K562 (cell line): ENCODE measurements around the gene CNOT2. TPM values are rescaled to one million over a fixed set of nuclear protein-coding genes. Genes with fewer than 3 reads are reported as not detected.

ENCODE experiments used
- ATF7 ChIP-seq: fragments of 450-650 bp; IDR thresholded peaks from 2 replicates; pipeline ENCODE4 v1.7.1; 2014; ENCODE audit warnings: mild to moderate bottlenecking, moderate library complexity
- EZH2 ChIP-seq: IDR thresholded peaks from 2 replicates; pipeline ENCODE4 v1.6.1; 2012; ENCODE audit warnings: low read depth, mild to moderate bottlenecking, inconsistent platforms, low read length, borderline replicate concordance
- GTF2A2 ChIP-seq: IDR thresholded peaks from 2 replicates; pipeline ENCODE4 v1.6.1; 2016; ENCODE audit warnings: mild to moderate bottlenecking, missing genetic modification characterization, missing compliant biosample characterization
- KLF16 ChIP-seq: IDR thresholded peaks from 2 replicates; pipeline ENCODE4 v1.6.1; 2016; ENCODE audit warnings: antibody characterized with exemption
- MAZ ChIP-seq, 2 experiments: fragments of 450-650 bp in 1 of 2; sonication (generic) in 1 of 2; formaldehyde crosslinking; IDR thresholded peaks in 1 of 2; conservative IDR thresholded peaks in 1 of 2; 2 replicates each; pipeline versions ENCODE4 v1.4.0 to v1.5.0; 2020; ENCODE audit warnings: mild to moderate bottlenecking in 1 of 2, missing genetic modification reagents in 1 of 2
- PML ChIP-seq: IDR thresholded peaks from 2 replicates; pipeline ENCODE4 v1.6.1; 2012; ENCODE audit warnings: low read length, inconsistent platforms
- RFX7 ChIP-seq: fragments of 250-450 bp; sonication (Bioruptor Pico); IDR thresholded peaks from 2 replicates; pipeline ENCODE4 v1.5.1; 2021; ENCODE audit warnings: mild to moderate bottlenecking
- SP1 ChIP-seq: sonication (generic); formaldehyde crosslinking; IDR thresholded peaks from 2 replicates; pipeline ENCODE4 v1.8.1; 2022; ENCODE audit warnings: mild to moderate bottlenecking, missing genetic modification reagents
- U2AF1 ChIP-seq: fragments of 200-400 bp; formaldehyde crosslinking; optimal IDR thresholded peaks from 2 replicates; pipeline ENCODE3; 2017; ENCODE audit warnings: mild to moderate bottlenecking, low read depth, low read length, moderate library complexity
- ZNF174 ChIP-seq: fragments of 250-450 bp; sonication (Bioruptor Pico); IDR thresholded peaks from 2 replicates; pipeline ENCODE4 v1.4.0; 2020; ENCODE audit warnings: mild to moderate bottlenecking
- ZNF347 ChIP-seq: fragments of 450-650 bp; formaldehyde crosslinking; IDR thresholded peaks from 2 replicates; pipeline ENCODE4 v1.4.0; 2020; ENCODE audit warnings: low read depth, mild to moderate bottlenecking, moderate library complexity
- polyA plus RNA-seq, 8 experiments: library from polyadenylated mRNA; depleted of rRNA in 4 of 8; stranded (reverse) in 5 of 8; unstranded in 3 of 8; fragments of >200 nt; fragmentation: Nextera tagmentation in 2 of 8; fragmentation: Illumina TruSeq in 1 of 8; extraction: Ambion mirVana in 2 of 8; extraction: Trizol in 1 of 8; gene quantifications; 2 replicates each; pipeline versions ENCODE4 v1.2.1 to v1.2.3, GENCODE V29; 2011 to 2014; ENCODE audit warnings: inconsistent platforms in 1 of 8, missing spikeins in 1 of 8
- total RNA-seq, 7 experiments: library from RNA; depleted of rRNA in 6 of 7; stranded (reverse); fragments of >200 nt in 6 of 7; fragmentation: Illumina TruSeq in 2 of 7; extraction: Trizol in 2 of 7; gene quantifications; 2 replicates each; pipeline versions ENCODE4 v1.2.1 to v1.2.3, GENCODE V29; 2011 to 2021; ENCODE audit warnings: low replicate concordance in 1 of 7
- TF ChIP-seq, protein P1 (sequence below): sonication (generic); formaldehyde crosslinking; IDR thresholded peaks from 2 replicates; pipeline ENCODE4 v1.8.1; 2023; ENCODE audit warnings: mild to moderate bottlenecking, missing genetic modification reagents
- TF ChIP-seq, protein P2 (sequence below): fragments of 200-800 bp; sonication (Bioruptor generic); IDR thresholded peaks from 2 replicates; pipeline ENCODE4 v1.6.1; 2017; ENCODE audit warnings: missing genetic modification characterization, missing compliant biosample characterization
- TF ChIP-seq, protein P3 (sequence below): fragments of 450-650 bp; formaldehyde crosslinking; IDR thresholded peaks from 2 replicates; pipeline ENCODE4 v1.4.0; 2020; ENCODE audit warnings: mild to moderate bottlenecking, moderate library complexity
- TF ChIP-seq, protein P4 (sequence below): fragments of 450-650 bp; IDR thresholded peaks from 2 replicates; pipeline ENCODE4 v1.6.1; 2016; ENCODE audit warnings: mild to moderate bottlenecking
- TF ChIP-seq, protein P5 (sequence below): fragments of 250-450 bp; sonication (Bioruptor Pico); IDR thresholded peaks from 2 replicates; pipeline ENCODE4 v1.4.0; 2020

The CNOT2 gene
- total and polyA plus RNA-seq, 9 of the 15 experiments (the other 6 are each of a cell fraction or from before 2014, with no cell fraction given) = 43.6 to 119 (median 84.4) TPM

DNA sequence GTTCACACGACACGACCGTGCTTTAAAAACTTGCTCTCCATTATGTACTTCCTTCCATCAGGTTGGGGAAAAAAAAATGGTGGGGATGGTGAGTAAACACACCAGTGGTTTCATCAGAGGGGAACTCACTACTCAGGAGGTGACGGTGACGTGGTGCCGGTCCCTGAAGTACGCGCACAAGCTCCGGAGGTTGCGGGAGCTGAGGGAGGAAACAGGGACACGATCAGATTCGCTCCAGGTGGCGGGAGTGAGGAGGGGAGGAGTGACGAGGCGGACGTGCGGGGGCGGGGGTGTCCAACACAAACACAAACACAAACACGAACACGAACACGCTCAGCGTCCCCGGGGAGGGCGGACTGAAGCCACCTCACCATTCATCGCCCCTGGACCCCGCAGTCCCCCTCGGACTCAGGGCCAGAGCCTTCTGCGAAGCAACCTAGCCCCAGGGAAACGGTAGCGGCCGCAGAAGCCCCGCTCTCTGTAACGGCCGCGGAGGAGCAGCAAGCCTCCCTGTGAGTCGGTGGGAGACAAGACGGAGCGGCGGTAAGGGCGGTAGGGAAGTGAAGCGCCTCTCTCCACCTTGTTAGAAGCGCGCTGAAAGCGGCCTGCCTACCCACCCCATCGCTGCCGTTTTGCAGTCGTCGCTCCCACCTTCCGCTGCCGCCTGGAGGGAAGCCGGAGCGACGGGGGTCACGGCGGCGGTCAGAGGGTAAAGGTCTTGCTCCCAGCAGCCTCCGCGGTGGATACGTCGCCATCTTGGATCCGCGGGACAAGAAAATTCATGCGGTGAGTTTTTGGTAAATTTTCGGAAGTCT lies at the start of gene CNOT2 (continued):
- TF ChIP-seq, protein P1, sequence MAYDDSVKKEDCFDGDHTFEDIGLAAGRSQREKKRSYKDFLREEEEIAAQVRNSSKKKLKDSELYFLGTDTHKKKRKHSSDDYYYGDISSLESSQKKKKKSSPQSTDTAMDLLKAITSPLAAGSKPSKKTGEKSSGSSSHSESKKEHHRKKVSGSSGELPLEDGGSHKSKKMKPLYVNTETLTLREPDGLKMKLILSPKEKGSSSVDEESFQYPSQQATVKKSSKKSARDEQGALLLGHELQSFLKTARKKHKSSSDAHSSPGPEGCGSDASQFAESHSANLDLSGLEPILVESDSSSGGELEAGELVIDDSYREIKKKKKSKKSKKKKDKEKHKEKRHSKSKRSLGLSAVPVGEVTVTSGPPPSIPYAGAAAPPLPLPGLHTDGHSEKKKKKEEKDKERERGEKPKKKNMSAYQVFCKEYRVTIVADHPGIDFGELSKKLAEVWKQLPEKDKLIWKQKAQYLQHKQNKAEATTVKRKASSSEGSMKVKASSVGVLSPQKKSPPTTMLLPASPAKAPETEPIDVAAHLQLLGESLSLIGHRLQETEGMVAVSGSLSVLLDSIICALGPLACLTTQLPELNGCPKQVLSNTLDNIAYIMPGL (CRISPR knock-in tag) = no peak
- TF ChIP-seq ATF7 = peak; percentile 73
- TF ChIP-seq, protein P2, sequence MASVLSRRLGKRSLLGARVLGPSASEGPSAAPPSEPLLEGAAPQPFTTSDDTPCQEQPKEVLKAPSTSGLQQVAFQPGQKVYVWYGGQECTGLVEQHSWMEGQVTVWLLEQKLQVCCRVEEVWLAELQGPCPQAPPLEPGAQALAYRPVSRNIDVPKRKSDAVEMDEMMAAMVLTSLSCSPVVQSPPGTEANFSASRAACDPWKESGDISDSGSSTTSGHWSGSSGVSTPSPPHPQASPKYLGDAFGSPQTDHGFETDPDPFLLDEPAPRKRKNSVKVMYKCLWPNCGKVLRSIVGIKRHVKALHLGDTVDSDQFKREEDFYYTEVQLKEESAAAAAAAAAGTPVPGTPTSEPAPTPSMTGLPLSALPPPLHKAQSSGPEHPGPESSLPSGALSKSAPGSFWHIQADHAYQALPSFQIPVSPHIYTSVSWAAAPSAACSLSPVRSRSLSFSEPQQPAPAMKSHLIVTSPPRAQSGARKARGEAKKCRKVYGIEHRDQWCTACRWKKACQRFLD (CRISPR knock-in tag) = peak; percentile 2; the same call in 1 of the 2 replicates
- peak; percentile 81 to 88 for TF ChIP-seq MAZ (CRISPR knock-in tag; conservative IDR thresholded peaks at IDR 0.05 in 1 of 2, IDR thresholded peaks at IDR 0.05 in 1 of 2)
- TF ChIP-seq RFX7 (CRISPR knock-in tag) = no peak
- no peak for TF ChIP-seq EZH2
- no peak for TF ChIP-seq U2AF1
- TF ChIP-seq, protein P3, sequence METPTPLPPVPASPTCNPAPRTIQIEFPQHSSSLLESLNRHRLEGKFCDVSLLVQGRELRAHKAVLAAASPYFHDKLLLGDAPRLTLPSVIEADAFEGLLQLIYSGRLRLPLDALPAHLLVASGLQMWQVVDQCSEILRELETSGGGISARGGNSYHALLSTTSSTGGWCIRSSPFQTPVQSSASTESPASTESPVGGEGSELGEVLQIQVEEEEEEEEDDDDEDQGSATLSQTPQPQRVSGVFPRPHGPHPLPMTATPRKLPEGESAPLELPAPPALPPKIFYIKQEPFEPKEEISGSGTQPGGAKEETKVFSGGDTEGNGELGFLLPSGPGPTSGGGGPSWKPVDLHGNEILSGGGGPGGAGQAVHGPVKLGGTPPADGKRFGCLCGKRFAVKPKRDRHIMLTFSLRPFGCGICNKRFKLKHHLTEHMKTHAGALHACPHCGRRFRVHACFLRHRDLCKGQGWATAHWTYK (CRISPR knock-in tag) = peak; percentile 87; the same call in 1 of the 2 replicates
- TF ChIP-seq, protein P4, sequence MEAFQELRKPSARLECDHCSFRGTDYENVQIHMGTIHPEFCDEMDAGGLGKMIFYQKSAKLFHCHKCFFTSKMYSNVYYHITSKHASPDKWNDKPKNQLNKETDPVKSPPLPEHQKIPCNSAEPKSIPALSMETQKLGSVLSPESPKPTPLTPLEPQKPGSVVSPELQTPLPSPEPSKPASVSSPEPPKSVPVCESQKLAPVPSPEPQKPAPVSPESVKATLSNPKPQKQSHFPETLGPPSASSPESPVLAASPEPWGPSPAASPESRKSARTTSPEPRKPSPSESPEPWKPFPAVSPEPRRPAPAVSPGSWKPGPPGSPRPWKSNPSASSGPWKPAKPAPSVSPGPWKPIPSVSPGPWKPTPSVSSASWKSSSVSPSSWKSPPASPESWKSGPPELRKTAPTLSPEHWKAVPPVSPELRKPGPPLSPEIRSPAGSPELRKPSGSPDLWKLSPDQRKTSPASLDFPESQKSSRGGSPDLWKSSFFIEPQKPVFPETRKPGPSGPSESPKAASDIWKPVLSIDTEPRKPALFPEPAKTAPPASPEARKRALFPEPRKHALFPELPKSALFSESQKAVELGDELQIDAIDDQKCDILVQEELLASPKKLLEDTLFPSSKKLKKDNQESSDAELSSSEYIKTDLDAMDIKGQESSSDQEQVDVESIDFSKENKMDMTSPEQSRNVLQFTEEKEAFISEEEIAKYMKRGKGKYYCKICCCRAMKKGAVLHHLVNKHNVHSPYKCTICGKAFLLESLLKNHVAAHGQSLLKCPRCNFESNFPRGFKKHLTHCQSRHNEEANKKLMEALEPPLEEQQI = no peak; the same call in 1 of the 2 replicates
- TF ChIP-seq GTF2A2 = no peak
- TF ChIP-seq, protein P5, sequence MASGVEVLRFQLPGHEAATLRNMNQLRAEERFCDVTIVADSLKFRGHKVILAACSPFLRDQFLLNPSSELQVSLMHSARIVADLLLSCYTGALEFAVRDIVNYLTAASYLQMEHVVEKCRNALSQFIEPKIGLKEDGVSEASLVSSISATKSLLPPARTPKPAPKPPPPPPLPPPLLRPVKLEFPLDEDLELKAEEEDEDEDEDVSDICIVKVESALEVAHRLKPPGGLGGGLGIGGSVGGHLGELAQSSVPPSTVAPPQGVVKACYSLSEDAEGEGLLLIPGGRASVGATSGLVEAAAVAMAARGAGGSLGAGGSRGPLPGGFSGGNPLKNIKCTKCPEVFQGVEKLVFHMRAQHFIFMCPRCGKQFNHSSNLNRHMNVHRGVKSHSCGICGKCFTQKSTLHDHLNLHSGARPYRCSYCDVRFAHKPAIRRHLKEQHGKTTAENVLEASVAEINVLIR (CRISPR knock-in tag) = no peak
- 0 out of 2 replicates have a peak, but pooled peaks have one; percentile 43 for TF ChIP-seq PML
- peak; percentile 65 for TF ChIP-seq SP1 (CRISPR knock-in tag)
- TF ChIP-seq ZNF347 (CRISPR knock-in tag) = no peak
- TF ChIP-seq KLF16 = 0 out of 2 replicates have a peak, but pooled peaks have one; percentile 31
- TF ChIP-seq ZNF174 (CRISPR knock-in tag) = no peak
